ENCODE measurements around the gene FAM163B. TPM values are rescaled to one million over a fixed set of nuclear protein-coding genes. Genes with fewer than 3 reads are reported as not detected.
A peak's percentile ranks its signal among the peaks of the same experiment; 100 is the strongest.
"Not testable (repeated sequence)": the region's sequence is repeated elsewhere in the genome, so short reads cannot be mapped to it uniquely, and the experiment has no call there.

Gene FAM163B
- total RNA-seq, 2 experiments from 2014 or later = not detected

- no peaks in the 10 kb centered on the region for H3K27me3 Mint-ChIP-seq (ENCODE audit: low read depth)
- DNase-seq = no peak
- no peaks in the 10 kb centered on the region for H3K36me3 Mint-ChIP-seq (ENCODE audit: low read depth)
- H3K27ac Mint-ChIP-seq = no peak overlapping the region
- CTCF ChIA-PET = no interaction called here
- H3K4me1 Mint-ChIP-seq (ENCODE audit: low read depth) = peaks cover 7% of the 10 kb centered on the region
- intact Hi-C loops (cut with micrococcal nuclease) = no loop called here
- no peak overlapping the region for H3K4me3 Mint-ChIP-seq
- no peaks in the 10 kb centered on the region for H3K9me3 Mint-ChIP-seq
Measured at GRCh38 chr9:133566382-133566781, 42.8 kb downstream of the FAM163B start.

GRCh38 chr9:133564451-133565116 is 44.6 kb downstream of the FAM163B start:
- intact Hi-C loops (cut with micrococcal nuclease) = no loop called here
- H3K4me1 Mint-ChIP-seq (ENCODE audit: low read depth) = peaks cover 7% of the 10 kb centered on the region
- no peaks in the 10 kb centered on the region for H3K9me3 Mint-ChIP-seq
- H3K4me3 Mint-ChIP-seq = no peak overlapping the region
- H3K27ac Mint-ChIP-seq = no peak overlapping the region
- CTCF ChIA-PET = no interaction called here
- no peaks in the 10 kb centered on the region for H3K27me3 Mint-ChIP-seq (ENCODE audit: low read depth)
- DNase-seq = no peak
- H3K36me3 Mint-ChIP-seq (ENCODE audit: low read depth) = no peaks in the 10 kb centered on the region

GRCh38 chr9:133563814-133564213 is 45.4 kb downstream of the FAM163B start:
- H3K9me3 Mint-ChIP-seq; DNase-seq; H3K27ac Mint-ChIP-seq; H3K4me3 Mint-ChIP-seq; H3K36me3 Mint-ChIP-seq (ENCODE audit: low read depth); intact Hi-C loops (cut with micrococcal nuclease); H3K27me3 Mint-ChIP-seq (ENCODE audit: low read depth); CTCF ChIA-PET: not testable (repeated sequence)
- peaks cover 11% of the 10 kb centered on the region for H3K4me1 Mint-ChIP-seq (ENCODE audit: low read depth)

- CTCF ChIA-PET = no interaction called here
- Mint-ChIP-seq H3K27ac (no peak overlapping the region), H3K4me1 (ENCODE audit: low read depth) (peaks cover 16% of the 10 kb centered on the region), H3K4me3 (no peak overlapping the region), H3K27me3 (ENCODE audit: low read depth) (no peaks in the 10 kb centered on the region), H3K9me3 (no peaks in the 10 kb centered on the region), H3K36me3 (ENCODE audit: low read depth) (no peaks in the 10 kb centered on the region)
- intact Hi-C loops (cut with micrococcal nuclease) = no loop called here
- DNase-seq = no peak
Measured at GRCh38 chr9:133563291-133563796, 45.8 kb downstream of the FAM163B start.

GRCh38 chr9:133562611-133563290 is 46.4 kb downstream of the FAM163B start:
- H3K4me3 Mint-ChIP-seq = no peak overlapping the region
- H3K4me1 Mint-ChIP-seq (ENCODE audit: low read depth) = peaks cover 20% of the 10 kb centered on the region

GRCh38 chr9:133561976-133562554 is 47.1 kb downstream of the FAM163B start:
- CTCF ChIA-PET = interaction anchor here (1.1 to 1.4 kb wide), 2 partner anchors 220 to 376 kb away, joined by 3 read pairs; no protein-coding TSS in a partner anchor
- Mint-ChIP-seq H3K4me3 (no peak overlapping the region), H3K27ac (no peak overlapping the region), H3K27me3 (ENCODE audit: low read depth) (no peaks in the 10 kb centered on the region), H3K4me1 (ENCODE audit: low read depth) (peaks cover 20% of the 10 kb centered on the region), H3K36me3 (ENCODE audit: low read depth) (no peaks in the 10 kb centered on the region), H3K9me3 (no peaks in the 10 kb centered on the region)
- DNase-seq = no peak
- intact Hi-C loops (cut with micrococcal nuclease) = no loop called here

More at GRCh38 chr9:133562611-133563290, 46.4 kb downstream of the FAM163B start:
- intact Hi-C loops (cut with micrococcal nuclease) = no loop called here
- Mint-ChIP-seq H3K27me3 (ENCODE audit: low read depth) (no peaks in the 10 kb centered on the region), H3K9me3 (no peaks in the 10 kb centered on the region), H3K36me3 (ENCODE audit: low read depth) (no peaks in the 10 kb centered on the region), H3K27ac (no peak overlapping the region)
- CTCF ChIA-PET = no interaction called here
- DNase-seq = no peak

GRCh38 chr9:133560944-133561343 is 48.2 kb downstream of the FAM163B start:
- no peaks in the 10 kb centered on the region for H3K36me3 Mint-ChIP-seq (ENCODE audit: low read depth)
- peaks cover 20% of the 10 kb centered on the region for H3K4me1 Mint-ChIP-seq (ENCODE audit: low read depth)
- DNase-seq = no peak
- H3K27ac Mint-ChIP-seq = no peak overlapping the region
- no peaks in the 10 kb centered on the region for H3K9me3 Mint-ChIP-seq
- no peaks in the 10 kb centered on the region for H3K27me3 Mint-ChIP-seq (ENCODE audit: low read depth)
- CTCF ChIA-PET = interaction anchor here (1.1 to 1.4 kb wide), 2 partner anchors 221 to 375 kb away, joined by 3 read pairs; no protein-coding TSS in a partner anchor
- no peak overlapping the region for H3K4me3 Mint-ChIP-seq
- intact Hi-C loops (cut with micrococcal nuclease) = no loop called here

- CTCF ChIA-PET = no interaction called here
- H3K4me1 Mint-ChIP-seq (ENCODE audit: low read depth) = peaks cover 20% of the 10 kb centered on the region
- no peaks in the 10 kb centered on the region for H3K9me3 Mint-ChIP-seq
- no peak overlapping the region for H3K4me3 Mint-ChIP-seq
- no peak overlapping the region for H3K27ac Mint-ChIP-seq
- no peaks in the 10 kb centered on the region for H3K27me3 Mint-ChIP-seq (ENCODE audit: low read depth)
- DNase-seq = no peak
- intact Hi-C loops (cut with micrococcal nuclease) = no loop called here
- no peaks in the 10 kb centered on the region for H3K36me3 Mint-ChIP-seq (ENCODE audit: low read depth)
Measured at GRCh38 chr9:133560311-133560710, 48.9 kb downstream of the FAM163B start.

- DNase-seq = peak; percentile 68
- H3K4me3 Mint-ChIP-seq = no peak overlapping the region
- H3K27ac Mint-ChIP-seq = no peak overlapping the region
- no peaks in the 10 kb centered on the region for H3K36me3 Mint-ChIP-seq (ENCODE audit: low read depth)
- no peaks in the 10 kb centered on the region for H3K9me3 Mint-ChIP-seq
- no peaks in the 10 kb centered on the region for H3K27me3 Mint-ChIP-seq (ENCODE audit: low read depth)
- intact Hi-C loops (cut with micrococcal nuclease) = no loop called here
- peaks cover 18% of the 10 kb centered on the region for H3K4me1 Mint-ChIP-seq (ENCODE audit: low read depth)
- CTCF ChIA-PET = interaction anchor here (1.4 kb wide), 1 partner anchor 31 kb away, joined by 5 read pairs; no protein-coding TSS in a partner anchor
Measured at GRCh38 chr9:133558191-133559126, 50.7 kb downstream of the FAM163B start.

- H3K9me3 Mint-ChIP-seq = no peaks in the 10 kb centered on the region
- peaks cover 13% of the 10 kb centered on the region for H3K4me1 Mint-ChIP-seq (ENCODE audit: low read depth)
- no peaks in the 10 kb centered on the region for H3K36me3 Mint-ChIP-seq (ENCODE audit: low read depth)
- H3K27ac Mint-ChIP-seq = no peak overlapping the region
- no peak for DNase-seq
- no peak overlapping the region for H3K4me3 Mint-ChIP-seq
- H3K27me3 Mint-ChIP-seq (ENCODE audit: low read depth) = no peaks in the 10 kb centered on the region
- intact Hi-C loops (cut with micrococcal nuclease) = no loop called here
- CTCF ChIA-PET = interaction anchor here (1.4 kb wide), 1 partner anchor 32 kb away, joined by 5 read pairs; no protein-coding TSS in a partner anchor
Measured at GRCh38 chr9:133557581-133557980, 51.6 kb downstream of the FAM163B start.

- no peaks in the 10 kb centered on the region for H3K27me3 Mint-ChIP-seq (ENCODE audit: low read depth)
- H3K9me3 Mint-ChIP-seq = no peaks in the 10 kb centered on the region
- CTCF ChIA-PET = interaction anchor here (1.3 to 1.4 kb wide), 2 partner anchors 23 to 27 kb away, joined by 3 to 4 read pairs; no protein-coding TSS in a partner anchor
- H3K27ac Mint-ChIP-seq = no peak overlapping the region
- no peak for DNase-seq
- peaks cover 13% of the 10 kb centered on the region for H3K4me1 Mint-ChIP-seq (ENCODE audit: low read depth)
- no peak overlapping the region for H3K4me3 Mint-ChIP-seq
- no peaks in the 10 kb centered on the region for H3K36me3 Mint-ChIP-seq (ENCODE audit: low read depth)
- intact Hi-C loops (cut with micrococcal nuclease) = no loop called here
Measured at GRCh38 chr9:133556354-133556753, 52.8 kb downstream of the FAM163B start.

- intact Hi-C loops (cut with micrococcal nuclease) = no loop called here
- H3K36me3 Mint-ChIP-seq (ENCODE audit: low read depth) = no peaks in the 10 kb centered on the region
- H3K9me3 Mint-ChIP-seq = no peaks in the 10 kb centered on the region
- no peaks in the 10 kb centered on the region for H3K27me3 Mint-ChIP-seq (ENCODE audit: low read depth)
- DNase-seq = no peak
- no peak overlapping the region for H3K27ac Mint-ChIP-seq
- H3K4me3 Mint-ChIP-seq = no peak overlapping the region
- CTCF ChIA-PET = no interaction called here
- peaks cover 13% of the 10 kb centered on the region for H3K4me1 Mint-ChIP-seq (ENCODE audit: low read depth)
Measured at GRCh38 chr9:133554729-133555128, 54.5 kb downstream of the FAM163B start.

Measured in activated naive CD4-positive, alpha-beta T cell treated with anti-CD3 and anti-CD28 coated beads for 36 hours (primary cell).